K562 (cell line): ENCODE measurements around the gene FCHO1. TPM values are rescaled to one million over a fixed set of nuclear protein-coding genes. Genes with fewer than 3 reads are reported as not detected.

Experiments used
- ATAC-seq: fragments of 200-7000 bp; cut with Tn5 transposase; 3 replicates; pipeline ENCODE4 v1.9.1; 2020; ENCODE audit warnings: moderate library complexity
- BruUV-seq: library from RNA; stranded (reverse); fragments of 400-500 nt; replicated peaks from 2 replicates; lab custom pipeline; 2021; lab: Mats Ljungman, UMichigan
- CTCF ChIA-PET: fragments of 300-600 bp; formaldehyde crosslinking; extraction: SDS; loops from one replicate; lab custom pipeline; 2021; ENCODE audit warnings: low intra/inter-chr PET ratio; lab: Yijun Ruan, JAX
- POLR2A ChIA-PET: fragments of 300-600, 350-650 bp; sonication (Branson Sonifier 250); formaldehyde crosslinking; extraction: SDS; loops from one replicate; lab custom pipeline; 2021; ENCODE audit warnings: antibody characterized with exemption, inconsistent platforms; lab: Yijun Ruan, JAX
- DNase-seq, 4 experiments: peaks; one replicate each; pipeline versions ENCODE4 v3.0.0 to v3.0.0-alpha.2; 2011 to 2018; ENCODE audit warnings: low spot score in 3 of 4, mixed read lengths in 3 of 4; ENCODE audit errors: extremely low read depth in 1 of 4
- FAIRE-seq: peaks from 2 replicates; lab custom pipeline; 2011; peaks lifted over from hg19 to GRCh38; lab: Jason Lieb, UNC
- H2AFZ ChIP-seq: 2 replicates; pipeline ENCODE4 v1.6.0; 2011; ENCODE audit warnings: low read depth, low read length, control low read depth, inconsistent platforms
- H3K27ac ChIP-seq: fragments of 200-600 bp; 3 replicates; pipeline ENCODE4 v1.8.0; 2011; ENCODE audit warnings: low read depth, mild to moderate bottlenecking, control low read depth, inconsistent platforms, low read length, moderate library complexity, mixed read lengths; ENCODE audit errors: extremely low read depth
- H3K27me3 ChIP-seq, 2 experiments: fragments of 300-600 bp in 1 of 2; 2 replicates in 1 of 2; 3 replicates in 1 of 2; pipeline versions ENCODE4 v1.6.0 to v1.8.0; 2011; ENCODE audit warnings: inconsistent platforms in 2 of 2, low read length in 2 of 2, mild to moderate bottlenecking in 1 of 2, mixed read lengths in 1 of 2, moderate library complexity in 1 of 2; ENCODE audit not compliant: control insufficient read depth in 2 of 2, insufficient read depth in 2 of 2
- H3K36me3 ChIP-seq: fragments of 300-600 bp; 3 replicates; pipeline ENCODE4 v1.8.0; 2011; ENCODE audit warnings: mild to moderate bottlenecking, low read length, inconsistent platforms; ENCODE audit not compliant: control insufficient read depth, insufficient read depth
- H3K4me1 ChIP-seq, 2 experiments: fragments of 200-600 bp in 1 of 2; replicated peaks in 1 of 2; 2 replicates in 1 of 2; 3 replicates in 1 of 2; pipeline versions ENCODE4 v1.5.1 to v1.8.0; 2011; ENCODE audit warnings: inconsistent platforms in 2 of 2, low read length in 2 of 2, mild to moderate bottlenecking in 1 of 2, mixed read lengths in 1 of 2, moderate library complexity in 1 of 2; ENCODE audit not compliant: control insufficient read depth in 2 of 2, insufficient read depth in 2 of 2
- H3K4me2 ChIP-seq: 2 replicates; pipeline ENCODE4 v1.6.1; 2011; ENCODE audit warnings: low read length, control low read depth, inconsistent platforms, mixed read lengths; ENCODE audit not compliant: insufficient read depth
- H3K4me3 ChIP-seq: fragments of 200-600 bp; sonication (generic), shearing (Covaris generic); 2 replicates; pipeline ENCODE4 v1.5.1; 2016; ENCODE audit warnings: control low read depth, inconsistent platforms
- H3K79me2 ChIP-seq: fragments of 200-600 bp; 3 replicates; pipeline ENCODE4 v1.8.0; 2011; ENCODE audit warnings: low read length, inconsistent platforms; ENCODE audit not compliant: control insufficient read depth, insufficient read depth
- H3K9ac ChIP-seq, 2 experiments: 2 replicates each; pipeline versions ENCODE4 v1.6.0 to v1.6.1; 2011; ENCODE audit warnings: low read depth in 2 of 2, low read length in 2 of 2, control low read depth in 1 of 2, inconsistent platforms in 1 of 2, mild to moderate bottlenecking in 1 of 2, mixed read lengths in 1 of 2; ENCODE audit not compliant: insufficient read depth in 1 of 2
- H3K9me1 ChIP-seq: one replicate; pipeline ENCODE4 v1.6.0; 2011; ENCODE audit warnings: inconsistent platforms, mild to moderate bottlenecking, low read length, moderate library complexity; ENCODE audit not compliant: control insufficient read depth, insufficient read depth
- H3K9me3 ChIP-seq: replicated peaks from 2 replicates; pipeline ENCODE4 v1.5.1; 2011; ENCODE audit warnings: low read depth, low read length, inconsistent platforms; ENCODE audit not compliant: control insufficient read depth, insufficient read depth
- H4K20me1 ChIP-seq: replicated peaks from 2 replicates; pipeline ENCODE4 v1.6.1; 2011; ENCODE audit warnings: low read length, inconsistent platforms, mixed read lengths; ENCODE audit not compliant: control insufficient read depth, insufficient read depth
- ARNT ChIP-seq, 2 experiments: fragments of 450-650 bp; IDR thresholded peaks; 2 replicates each; pipeline ENCODE4 v1.6.1; 2016; ENCODE audit warnings: mild to moderate bottlenecking in 1 of 2
- CREB1 ChIP-seq, 2 experiments: sonication (generic) in 1 of 2; formaldehyde crosslinking in 1 of 2; IDR thresholded peaks; 2 replicates each; pipeline versions ENCODE4 v1.6.1 to v1.8.0; 2012 to 2022; ENCODE audit warnings: inconsistent platforms in 1 of 2, mild to moderate bottlenecking in 1 of 2, missing genetic modification reagents in 1 of 2, moderate library complexity in 1 of 2
- HNRNPK ChIP-seq: fragments of 200-400 bp; formaldehyde crosslinking; IDR thresholded peaks from one replicate; pipeline ENCODE4 v1.6.1; 2018; ENCODE audit warnings: mild to moderate bottlenecking, low read depth, low read length; ENCODE audit not compliant: poor library complexity, severe bottlenecking
- IRF9 ChIP-seq: fragments of 450-650 bp; IDR thresholded peaks from 2 replicates; pipeline ENCODE4 v1.6.1; 2016; ENCODE audit warnings: missing biosample characterization, missing genetic modification characterization
- TAF7 ChIP-seq: fragments of 450-650 bp; IDR thresholded peaks from 2 replicates; pipeline ENCODE4 v1.6.1; 2016; ENCODE audit warnings: missing genetic modification characterization, missing compliant biosample characterization
- TARDBP ChIP-seq: fragments of 450-650 bp; IDR thresholded peaks from 2 replicates; pipeline ENCODE4 v1.6.1; 2016
- WGBS: fragments of 100-300 bp; shearing (Covaris generic); methylation state at CpG from one replicate; pipeline ENCODE4 v1.1.6; 2016; ENCODE audit warnings: low coverage, mixed read lengths; ENCODE audit not compliant: insufficient coverage; ENCODE audit errors: missing lambda C conversion rate; 5-methylcytosine and 5-hydroxymethylcytosine counted together
- in situ Hi-C: fragments of 300-500 bp; cut with MboI; formaldehyde crosslinking; loops from 4 replicates; pipeline ENCODE4 v1.15.0; 2018; ENCODE audit warnings: inconsistent platforms, mixed read lengths
- intact Hi-C: fragments of 100-400 bp; cut with micrococcal nuclease; formaldehyde crosslinking; loops from 2 replicates; pipeline ENCODE4 v1.14.2; 2022
- polyA plus RNA-seq, 8 experiments: library from polyadenylated mRNA; depleted of rRNA in 4 of 8; stranded (reverse) in 5 of 8; unstranded in 3 of 8; fragments of >200 nt; fragmentation: Nextera tagmentation in 2 of 8; fragmentation: Illumina TruSeq in 1 of 8; extraction: Ambion mirVana in 2 of 8; extraction: Trizol in 1 of 8; gene quantifications; 2 replicates each; pipeline versions ENCODE4 v1.2.1 to v1.2.3, GENCODE V29; 2011 to 2014; ENCODE audit warnings: inconsistent platforms in 1 of 8, missing spikeins in 1 of 8
- total RNA-seq, 7 experiments: library from RNA; depleted of rRNA in 6 of 7; stranded (reverse); fragments of >200 nt in 6 of 7; fragmentation: Illumina TruSeq in 2 of 7; extraction: Trizol in 2 of 7; gene quantifications; 2 replicates each; pipeline versions ENCODE4 v1.2.1 to v1.2.3, GENCODE V29; 2011 to 2021; ENCODE audit warnings: low replicate concordance in 1 of 7
- TF ChIP-seq, protein P1 (sequence below), 3 experiments: IDR thresholded peaks in 2 of 3; conservative IDR thresholded peaks in 1 of 3; 2 replicates each; pipeline ENCODE4 v1.5.1; 2011 to 2012; ENCODE audit warnings: low read length in 3 of 3, mild to moderate bottlenecking in 3 of 3, control low read depth in 2 of 3, improper control_type of control experiment in 1 of 3, inconsistent platforms in 1 of 3, low read depth in 1 of 3, mixed read lengths in 1 of 3, moderate library complexity in 1 of 3; ENCODE audit not compliant: insufficient read depth in 2 of 3

FCHO1 gene
- total and polyA plus RNA-seq, 9 of the 15 experiments (the other 6 are each of a cell fraction or from before 2014, with no cell fraction given), result 0.21 to 58.9 (median 18.3) TPM

DNA sequence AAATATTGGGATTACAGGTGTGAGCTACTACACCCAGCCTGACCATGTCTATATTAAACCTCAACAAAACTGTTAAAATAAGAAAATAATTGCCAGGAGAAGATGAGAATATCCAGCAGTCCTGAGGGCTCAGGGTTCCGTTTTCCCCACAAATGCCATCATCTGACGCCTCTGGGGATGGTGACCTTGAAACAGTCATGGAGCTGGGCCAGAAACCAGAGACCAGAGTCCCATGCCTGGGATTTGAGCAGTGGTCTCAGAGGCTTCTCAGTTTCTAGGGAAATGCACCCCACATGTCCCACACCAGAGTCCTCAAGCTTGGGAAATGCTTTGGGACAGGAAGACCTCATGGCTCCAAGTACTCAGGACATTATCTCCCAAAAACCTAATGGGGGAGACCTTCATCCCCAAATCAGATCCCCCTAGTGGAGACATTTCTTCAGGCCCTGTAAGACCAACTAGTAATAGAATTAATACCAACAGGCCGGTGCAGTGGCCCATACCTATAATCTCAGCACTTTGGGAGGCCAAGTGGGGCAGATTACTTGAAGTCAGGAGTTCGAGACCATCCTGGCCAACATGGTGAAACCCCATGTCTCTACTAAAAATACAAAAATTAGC is 34.9 kb upstream of the FCHO1 start (continued):
- TF ChIP-seq IRF9 (tag), result no peak
- no peak for TF ChIP-seq TARDBP
- TF ChIP-seq, protein P1, sequence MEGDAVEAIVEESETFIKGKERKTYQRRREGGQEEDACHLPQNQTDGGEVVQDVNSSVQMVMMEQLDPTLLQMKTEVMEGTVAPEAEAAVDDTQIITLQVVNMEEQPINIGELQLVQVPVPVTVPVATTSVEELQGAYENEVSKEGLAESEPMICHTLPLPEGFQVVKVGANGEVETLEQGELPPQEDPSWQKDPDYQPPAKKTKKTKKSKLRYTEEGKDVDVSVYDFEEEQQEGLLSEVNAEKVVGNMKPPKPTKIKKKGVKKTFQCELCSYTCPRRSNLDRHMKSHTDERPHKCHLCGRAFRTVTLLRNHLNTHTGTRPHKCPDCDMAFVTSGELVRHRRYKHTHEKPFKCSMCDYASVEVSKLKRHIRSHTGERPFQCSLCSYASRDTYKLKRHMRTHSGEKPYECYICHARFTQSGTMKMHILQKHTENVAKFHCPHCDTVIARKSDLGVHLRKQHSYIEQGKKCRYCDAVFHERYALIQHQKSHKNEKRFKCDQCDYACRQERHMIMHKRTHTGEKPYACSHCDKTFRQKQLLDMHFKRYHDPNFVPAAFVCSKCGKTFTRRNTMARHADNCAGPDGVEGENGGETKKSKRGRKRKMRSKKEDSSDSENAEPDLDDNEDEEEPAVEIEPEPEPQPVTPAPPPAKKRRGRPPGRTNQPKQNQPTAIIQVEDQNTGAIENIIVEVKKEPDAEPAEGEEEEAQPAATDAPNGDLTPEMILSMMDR (IDR thresholded peaks at IDR 0.05 in 2 of 3, conservative IDR thresholded peaks at IDR 0.05 in 1 of 3; ENCODE audit: insufficient read depth in 2 of 3, low read depth in 1 of 3, low read length in 3 of 3), result peak; percentile 28 to 38 (median 31); a peak in 3 of 6 replicates
- no peak for TF ChIP-seq TAF7 (tag)
- TF ChIP-seq, all 486 proteins: peak for 5

- 70% methylated on average over 2 of the region's 4 CpGs for WGBS
- intact Hi-C loops (no loop called here), in situ Hi-C loops (no loop called here)
- Histone ChIP-seq H3K9me3 (no peaks in the 10 kb centered on the region), H3K27ac (no peak overlapping the region; the same call in 2 of the 3 replicates), H4K20me1 (peaks cover 9% of the 10 kb centered on the region; the same call in 1 of the 2 replicates), H3K79me2 (peaks cover 26% of the 10 kb centered on the region), H3K4me1 (peaks cover 27 to 43% of the 10 kb centered on the region in 2 experiments; a peak in 4 of 5 replicates), H3K9me1 (no peaks in the 10 kb centered on the region), H3K27me3 (no peaks in the 10 kb centered on the region), H3K9ac (peak overlapping the region in 1 of 2 experiments; percentile 97; a peak in 1 of 4 replicates), H3K4me3 (peak overlapping the region; percentile 87; the same call in 1 of the 2 replicates), H3K4me2 (peak overlapping the region; percentile 90), H3K36me3 (peaks cover 20% of the 10 kb centered on the region; the same call in 1 of the 3 replicates), H2AFZ (peak overlapping the region; percentile 84)
- DNase-seq, result peak in 1 of 4 experiments; percentile 1
- CTCF ChIA-PET, result no interaction called here
- POLR2A ChIA-PET, result interaction anchor here (0.8 to 1.5 kb wide), 7 partner anchors 11 to 250 kb away, joined by 3 to 6 read pairs (median 4); no protein-coding TSS in a partner anchor
- BruUV-seq, result no TSS peak
- no peak for FAIRE-seq
- no peak; the same call in 2 of the 3 replicates for ATAC-seq
- TF ChIP-seq CREB1 (IDR thresholded peaks at IDR 0.05) (no peak), CREB1 (CRISPR knock-in tag; IDR thresholded peaks at IDR 0.05) (0 out of 2 replicates have a peak, but pooled peaks have one; percentile 24), HNRNPK (peak; percentile 34), ARNT (IDR thresholded peaks at IDR 0.05) (no peak)
Observed at GRCh38 chr19:17718550-17718946, 32.7 kb upstream of the FCHO1 start.
